ENCODE measurements around the gene PKD1L1. TPM values are rescaled to one million over a fixed set of nuclear protein-coding genes. Genes with fewer than 3 reads are reported as not detected.

PKD1L1 gene
- total RNA-seq, 2 donors from 2014 or later = 0.59 to 40.9 TPM

GRCh38 chr7:47846138-47846836, 102.0 kb downstream of the PKD1L1 start:
- Histone ChIP-seq H3K27ac (no peak overlapping the region), H3K27me3 (replicated peaks; ENCODE audit: insufficient read depth) (no peaks in the 10 kb centered on the region), H3K36me3 (no peaks in the 10 kb centered on the region), H3K9me3 (no peaks in the 10 kb centered on the region), H3K4me3 (no peak overlapping the region), H3K4me1 (replicated peaks) (no peaks in the 10 kb centered on the region)
- no peak for DNase-seq (ENCODE audit: low spot score)
- 84% methylated on average over 7 of the region's 7 CpGs for WGBS
- intact Hi-C loops (cut with DNase I) = no loop called here
- TF ChIP-seq POLR2AphosphoS5 (IDR thresholded peaks at IDR 0.05) (no peak), POLR2A (IDR thresholded peaks at IDR 0.05) (no peak), CTCF (IDR thresholded peaks at IDR 0.05) (no peak)

- Histone ChIP-seq H3K4me1 (replicated peaks) (no peaks in the 10 kb centered on the region), H3K27me3 (replicated peaks; ENCODE audit: insufficient read depth) (no peaks in the 10 kb centered on the region), H3K4me3 (no peak overlapping the region), H3K36me3 (no peaks in the 10 kb centered on the region), H3K27ac (no peak overlapping the region), H3K9me3 (no peaks in the 10 kb centered on the region)
- DNase-seq (ENCODE audit: low spot score) = no peak
- intact Hi-C loops (cut with DNase I) = no loop called here
- TF ChIP-seq POLR2A (IDR thresholded peaks at IDR 0.05) (no peak), POLR2AphosphoS5 (IDR thresholded peaks at IDR 0.05) (no peak), CTCF (IDR thresholded peaks at IDR 0.05) (no peak)
Measured at GRCh38 chr7:47844311-47844710, 104.0 kb downstream of the PKD1L1 start.

- no peaks in the 10 kb centered on the region for H3K27me3 ChIP-seq (replicated peaks; ENCODE audit: insufficient read depth)
- H3K4me1 ChIP-seq (replicated peaks) = no peaks in the 10 kb centered on the region
- no peak overlapping the region for H3K27ac ChIP-seq
- WGBS = 60% methylated on average over 2 of the region's 2 CpGs
- H3K36me3 ChIP-seq = no peaks in the 10 kb centered on the region
- no peak for DNase-seq (ENCODE audit: low spot score)
- no peaks in the 10 kb centered on the region for H3K9me3 ChIP-seq
- intact Hi-C loops (cut with DNase I) = no loop called here
- H3K4me3 ChIP-seq = no peak overlapping the region
- no peak for TF ChIP-seq POLR2A (IDR thresholded peaks at IDR 0.05)
- TF ChIP-seq CTCF (IDR thresholded peaks at IDR 0.05) = no peak
- TF ChIP-seq POLR2AphosphoS5 (IDR thresholded peaks at IDR 0.05) = no peak
Measured at GRCh38 chr7:47843291-47843690, 105.0 kb downstream of the PKD1L1 start.

- no peak for DNase-seq (ENCODE audit: low spot score)
- intact Hi-C loops (cut with DNase I) = no loop called here
- Histone ChIP-seq H3K4me3 (no peak overlapping the region), H3K27me3 (replicated peaks; ENCODE audit: insufficient read depth) (no peaks in the 10 kb centered on the region), H3K36me3 (no peaks in the 10 kb centered on the region), H3K4me1 (replicated peaks) (no peaks in the 10 kb centered on the region), H3K9me3 (no peaks in the 10 kb centered on the region), H3K27ac (no peak overlapping the region)
- WGBS = 94% methylated on average over 15 of the region's 16 CpGs
- TF ChIP-seq CTCF (IDR thresholded peaks at IDR 0.05) = no peak
- TF ChIP-seq POLR2AphosphoS5 (IDR thresholded peaks at IDR 0.05) = no peak
- no peak for TF ChIP-seq POLR2A (IDR thresholded peaks at IDR 0.05)
Measured at GRCh38 chr7:47839381-47839780, 108.9 kb downstream of the PKD1L1 start.

- Histone ChIP-seq H3K27ac (no peak overlapping the region), H3K4me1 (replicated peaks) (no peaks in the 10 kb centered on the region), H3K27me3 (replicated peaks; ENCODE audit: insufficient read depth) (no peaks in the 10 kb centered on the region), H3K9me3 (no peaks in the 10 kb centered on the region), H3K36me3 (no peaks in the 10 kb centered on the region), H3K4me3 (no peak overlapping the region)
- TF ChIP-seq POLR2A (IDR thresholded peaks at IDR 0.05) (no peak), CTCF (IDR thresholded peaks at IDR 0.05) (no peak), POLR2AphosphoS5 (IDR thresholded peaks at IDR 0.05) (no peak)
- intact Hi-C loops (cut with DNase I) = no loop called here
- no peak for DNase-seq (ENCODE audit: low spot score)
- WGBS = 87% methylated on average over 8 of the region's 8 CpGs
Measured at GRCh38 chr7:47837826-47838225, 110.4 kb downstream of the PKD1L1 start.

All from prostate gland (tissue), 2 donors.